NB4 (cell line): Measurements from ENCODE around the gene STX4.

Experiments
- CTCF ChIP-seq: IDR thresholded peaks from one replicate; pipeline ENCODE4 v1.5.1; 2012; ENCODE audit warnings: low read depth, low read length
- POLR2A ChIP-seq: IDR thresholded peaks from 2 replicates; pipeline ENCODE4 v1.6.1; 2011; ENCODE audit warnings: mild to moderate bottlenecking; ENCODE audit not compliant: insufficient read length; ENCODE audit errors: extremely low read depth

GRCh38 chr16:31043352-31043751 is 10.0 kb downstream of the STX4 start:
- TF ChIP-seq CTCF = no peak
- TF ChIP-seq POLR2A = no peak
